HEK293 (cell line): ENCODE results near the gene CAPN7.

ENCODE experiments used
- CTCF ChIA-PET: fragments of 350-600 bp; formaldehyde crosslinking; extraction: SDS; loops from one replicate; lab custom pipeline; 2021; ENCODE audit warnings: antibody characterized with exemption; lab: Yijun Ruan, JAX
- POLR2A ChIA-PET: fragments of 300-600 bp; formaldehyde crosslinking; extraction: SDS; loops from one replicate; lab custom pipeline; 2020; ENCODE audit warnings: antibody characterized with exemption, inconsistent platforms; lab: Yijun Ruan, JAX
- H3K27ac ChIP-seq: fragments of 200-500 bp; sonication (Bioruptor generic); 2 replicates; pipeline ENCODE4 v1.5.1; 2014; ENCODE audit warnings: low read depth, low read length, control low read depth, inconsistent platforms; ENCODE audit errors: extremely low read depth
- H3K36me3 ChIP-seq, 2 experiments: fragments of 200-500 bp in 1 of 2; sonication (Bioruptor generic) in 1 of 2; 1 replicate in 1 of 2; 2 replicates in 1 of 2; pipeline ENCODE4 v1.5.1; 2014 to 2017; ENCODE audit warnings: inconsistent platforms in 2 of 2, low read length in 2 of 2; ENCODE audit not compliant: control insufficient read depth in 2 of 2, insufficient read depth in 1 of 2
- H3K4me1 ChIP-seq: fragments of 200-500 bp; sonication (Bioruptor generic); 2 replicates; pipeline ENCODE4 v1.5.1; 2014; ENCODE audit warnings: mild to moderate bottlenecking, low read length, inconsistent platforms; ENCODE audit not compliant: control insufficient read depth, insufficient read depth
- H3K4me3 ChIP-seq: 2 replicates; pipeline ENCODE4 v1.5.1; 2011; ENCODE audit warnings: low read depth, mild to moderate bottlenecking, control low read depth, low read length, moderate library complexity
- H3K9me3 ChIP-seq: fragments of 200-500 bp; sonication (Bioruptor generic); 2 replicates; pipeline ENCODE4 v1.5.1; 2014; ENCODE audit warnings: low read depth, low read length, inconsistent platforms; ENCODE audit not compliant: control insufficient read depth, insufficient read depth
- EGR2 ChIP-seq: fragments of 450-650 bp; formaldehyde crosslinking; IDR thresholded peaks from 2 replicates; pipeline ENCODE4 v1.5.1; 2016; ENCODE audit warnings: low read depth, missing biosample characterization, missing genetic modification characterization
- RBAK ChIP-seq: fragments of 450-650 bp; formaldehyde crosslinking; IDR thresholded peaks from 2 replicates; pipeline ENCODE4 v1.5.1; 2016; ENCODE audit warnings: missing biosample characterization, missing genetic modification characterization
- ZBTB17 ChIP-seq: fragments of 450-650 bp; formaldehyde crosslinking; IDR thresholded peaks from 2 replicates; pipeline ENCODE4 v1.5.1; 2016; ENCODE audit warnings: missing biosample characterization, missing genetic modification characterization
- ZBTB20 ChIP-seq: fragments of 450-650 bp; formaldehyde crosslinking; IDR thresholded peaks from 2 replicates; pipeline ENCODE4 v1.5.1; 2016; ENCODE audit warnings: missing biosample characterization, missing genetic modification characterization
- ZEB2 ChIP-seq: fragments of 450-650 bp; formaldehyde crosslinking; IDR thresholded peaks from 2 replicates; pipeline ENCODE4 v1.5.1; 2016; ENCODE audit warnings: missing biosample characterization, missing genetic modification characterization
- ZFHX2 ChIP-seq: fragments of 450-650 bp; formaldehyde crosslinking; conservative IDR thresholded peaks from 2 replicates; pipeline ENCODE4 v1.5.1; 2016; ENCODE audit warnings: missing biosample characterization, missing genetic modification characterization
- ZNF133 ChIP-seq: fragments of 450-650 bp; formaldehyde crosslinking; IDR thresholded peaks from 2 replicates; pipeline ENCODE4 v1.5.1; 2016; ENCODE audit warnings: missing biosample characterization, missing genetic modification characterization
- ZNF223 ChIP-seq: fragments of 450-650 bp; formaldehyde crosslinking; IDR thresholded peaks from 2 replicates; pipeline ENCODE4 v1.5.1; 2016; ENCODE audit warnings: missing biosample characterization, missing genetic modification characterization
- ZNF24 ChIP-seq: fragments of 450-650 bp; formaldehyde crosslinking; IDR thresholded peaks from 2 replicates; pipeline ENCODE4 v1.5.1; 2016; ENCODE audit warnings: missing biosample characterization, missing genetic modification characterization
- ZNF274 ChIP-seq, 2 experiments: fragments of 200-500 bp in 1 of 2; fragments of 450-650 bp in 1 of 2; sonication (Bioruptor generic) in 1 of 2; formaldehyde crosslinking in 1 of 2; IDR thresholded peaks; 2 replicates each; pipeline versions ENCODE4 v1.5.1 to v1.6.1; 2014 to 2016; ENCODE audit warnings: borderline replicate concordance in 1 of 2, inconsistent platforms in 1 of 2, low read length in 1 of 2, missing biosample characterization in 1 of 2, missing genetic modification characterization in 1 of 2
- ZNF292 ChIP-seq: fragments of 450-650 bp; formaldehyde crosslinking; IDR thresholded peaks from 2 replicates; pipeline ENCODE4 v1.5.1; 2016; ENCODE audit warnings: low read depth, missing biosample characterization, missing genetic modification characterization, borderline replicate concordance
- ZNF302 ChIP-seq: fragments of 450-650 bp; formaldehyde crosslinking; IDR thresholded peaks from 2 replicates; pipeline ENCODE4 v1.5.1; 2016; ENCODE audit warnings: missing biosample characterization, missing genetic modification characterization, low read depth
- ZNF37A ChIP-seq: fragments of 450-650 bp; IDR thresholded peaks from 2 replicates; pipeline ENCODE4 v1.5.1; 2018; ENCODE audit warnings: missing biosample characterization, missing genetic modification characterization
- ZNF394 ChIP-seq: fragments of 450-650 bp; formaldehyde crosslinking; IDR thresholded peaks from 2 replicates; pipeline ENCODE4 v1.5.1; 2016; ENCODE audit warnings: missing biosample characterization, missing genetic modification characterization, mild to moderate bottlenecking, moderate library complexity, borderline replicate concordance
- ZNF660 ChIP-seq: fragments of 450-650 bp; IDR thresholded peaks from 2 replicates; pipeline ENCODE4 v1.5.1; 2018; ENCODE audit warnings: missing biosample characterization, mild to moderate bottlenecking, missing genetic modification characterization
- ZNF768 ChIP-seq: fragments of 450-650 bp; formaldehyde crosslinking; IDR thresholded peaks from 2 replicates; pipeline ENCODE4 v1.5.1; 2018; ENCODE audit warnings: missing biosample characterization, mild to moderate bottlenecking, missing genetic modification characterization
- ZSCAN23 ChIP-seq: fragments of 450-650 bp; formaldehyde crosslinking; IDR thresholded peaks from 2 replicates; pipeline ENCODE4 v1.5.1; 2016; ENCODE audit warnings: missing biosample characterization, missing genetic modification characterization
- TF ChIP-seq, protein P1 (sequence below): fragments of 450-650 bp; formaldehyde crosslinking; IDR thresholded peaks from 2 replicates; pipeline ENCODE4 v1.5.1; 2016; ENCODE audit warnings: missing biosample characterization, missing genetic modification characterization
- TF ChIP-seq, protein P2 (sequence below): fragments of 450-650 bp; formaldehyde crosslinking; IDR thresholded peaks from 2 replicates; pipeline ENCODE4 v1.5.1; 2016; ENCODE audit warnings: missing biosample characterization, missing genetic modification characterization
- TF ChIP-seq, protein P3 (sequence below): fragments of 450-650 bp; formaldehyde crosslinking; IDR thresholded peaks from 2 replicates; pipeline ENCODE4 v1.5.1; 2017; ENCODE audit warnings: missing biosample characterization, missing genetic modification characterization
- TF ChIP-seq, protein P4 (sequence below): fragments of 450-650 bp; formaldehyde crosslinking; IDR thresholded peaks from 2 replicates; pipeline ENCODE4 v1.5.1; 2016; ENCODE audit warnings: missing biosample characterization, missing genetic modification characterization
- TF ChIP-seq, protein P5 (sequence below): fragments of 450-650 bp; formaldehyde crosslinking; IDR thresholded peaks from 2 replicates; pipeline ENCODE4 v1.5.1; 2016; ENCODE audit warnings: missing biosample characterization, missing genetic modification characterization

CAPN7 gene

DNA sequence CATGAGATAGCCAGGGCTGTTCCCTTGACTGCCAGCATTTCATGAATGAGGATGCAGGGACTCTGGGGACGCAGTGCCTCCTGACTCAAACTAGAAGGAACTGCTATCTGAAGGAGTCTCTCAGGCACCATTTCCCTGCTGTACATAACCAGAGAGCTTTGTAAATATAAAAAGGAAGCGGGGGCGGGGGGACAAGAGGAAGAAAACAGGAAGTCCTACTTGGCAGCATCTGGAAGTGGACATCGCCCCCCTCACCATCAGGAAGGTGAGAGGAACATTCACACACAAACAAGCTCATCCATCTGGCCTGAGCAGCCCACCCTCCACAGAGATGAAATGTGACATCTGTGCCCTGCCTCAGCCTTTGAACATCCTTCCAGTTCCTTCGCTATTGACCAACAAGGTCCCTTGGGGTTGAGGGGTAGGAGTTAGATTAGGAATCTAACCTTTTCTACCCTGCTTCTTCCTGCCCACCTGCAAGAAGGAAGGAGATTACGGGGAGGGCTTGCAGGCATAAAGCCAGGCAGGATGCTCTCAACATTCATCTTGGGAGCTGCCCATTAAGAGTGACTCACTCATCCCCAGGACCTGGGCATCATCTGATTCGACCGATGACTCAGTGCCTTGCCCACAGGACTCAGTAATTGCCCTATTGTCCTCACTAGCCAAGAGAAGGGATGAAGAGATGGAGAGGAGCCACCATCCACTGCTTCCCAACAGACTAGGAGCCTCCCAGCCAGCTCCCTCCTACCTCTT is 94.5 kb downstream of the CAPN7 start (continued):
- TF ChIP-seq ZBTB20 (tag by site-specific recombination) (0 out of 2 replicates have a peak, but pooled peaks have one; percentile 16), ZEB2 (tag by site-specific recombination) (peak; percentile 63; the same call in 1 of the 2 replicates), ZNF133 (tag by site-specific recombination) (no peak), RBAK (no peak), ZNF37A (tag by site-specific recombination) (no peak), ZBTB17 (peak; percentile 55), ZNF223 (tag by site-specific recombination) (no peak), ZNF768 (tag by site-specific recombination) (no peak), ZNF24 (tag by site-specific recombination) (peak; percentile 55; the same call in 1 of the 2 replicates), ZNF394 (0 out of 2 replicates have a peak, but pooled peaks have one; percentile 14), ZNF302 (tag by site-specific recombination) (no peak), ZNF292 (tag by site-specific recombination) (no peak), ZNF660 (tag by site-specific recombination) (peak; percentile 88)
- TF ChIP-seq, protein P1, sequence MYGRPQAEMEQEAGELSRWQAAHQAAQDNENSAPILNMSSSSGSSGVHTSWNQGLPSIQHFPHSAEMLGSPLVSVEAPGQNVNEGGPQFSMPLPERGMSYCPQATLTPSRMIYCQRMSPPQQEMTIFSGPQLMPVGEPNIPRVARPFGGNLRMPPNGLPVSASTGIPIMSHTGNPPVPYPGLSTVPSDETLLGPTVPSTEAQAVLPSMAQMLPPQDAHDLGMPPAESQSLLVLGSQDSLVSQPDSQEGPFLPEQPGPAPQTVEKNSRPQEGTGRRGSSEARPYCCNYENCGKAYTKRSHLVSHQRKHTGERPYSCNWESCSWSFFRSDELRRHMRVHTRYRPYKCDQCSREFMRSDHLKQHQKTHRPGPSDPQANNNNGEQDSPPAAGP (tag by site-specific recombination), result peak; percentile 75
- TF ChIP-seq, protein P2, sequence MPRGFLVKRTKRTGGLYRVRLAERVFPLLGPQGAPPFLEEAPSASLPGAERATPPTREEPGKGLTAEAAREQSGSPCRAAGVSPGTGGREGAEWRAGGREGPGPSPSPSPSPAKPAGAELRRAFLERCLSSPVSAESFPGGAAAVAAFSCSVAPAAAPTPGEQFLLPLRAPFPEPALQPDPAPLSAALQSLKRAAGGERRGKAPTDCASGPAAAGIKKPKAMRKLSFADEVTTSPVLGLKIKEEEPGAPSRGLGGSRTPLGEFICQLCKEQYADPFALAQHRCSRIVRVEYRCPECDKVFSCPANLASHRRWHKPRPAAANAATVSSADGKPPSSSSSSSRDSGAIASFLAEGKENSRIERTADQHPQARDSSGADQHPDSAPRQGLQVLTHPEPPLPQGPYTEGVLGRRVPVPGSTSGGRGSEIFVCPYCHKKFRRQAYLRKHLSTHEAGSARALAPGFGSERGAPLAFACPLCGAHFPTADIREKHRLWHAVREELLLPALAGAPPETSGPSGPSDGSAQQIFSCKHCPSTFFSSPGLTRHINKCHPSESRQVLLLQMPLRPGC (tag by site-specific recombination), result peak; percentile 53; the same call in 1 of the 2 replicates
- TF ChIP-seq, protein P3, sequence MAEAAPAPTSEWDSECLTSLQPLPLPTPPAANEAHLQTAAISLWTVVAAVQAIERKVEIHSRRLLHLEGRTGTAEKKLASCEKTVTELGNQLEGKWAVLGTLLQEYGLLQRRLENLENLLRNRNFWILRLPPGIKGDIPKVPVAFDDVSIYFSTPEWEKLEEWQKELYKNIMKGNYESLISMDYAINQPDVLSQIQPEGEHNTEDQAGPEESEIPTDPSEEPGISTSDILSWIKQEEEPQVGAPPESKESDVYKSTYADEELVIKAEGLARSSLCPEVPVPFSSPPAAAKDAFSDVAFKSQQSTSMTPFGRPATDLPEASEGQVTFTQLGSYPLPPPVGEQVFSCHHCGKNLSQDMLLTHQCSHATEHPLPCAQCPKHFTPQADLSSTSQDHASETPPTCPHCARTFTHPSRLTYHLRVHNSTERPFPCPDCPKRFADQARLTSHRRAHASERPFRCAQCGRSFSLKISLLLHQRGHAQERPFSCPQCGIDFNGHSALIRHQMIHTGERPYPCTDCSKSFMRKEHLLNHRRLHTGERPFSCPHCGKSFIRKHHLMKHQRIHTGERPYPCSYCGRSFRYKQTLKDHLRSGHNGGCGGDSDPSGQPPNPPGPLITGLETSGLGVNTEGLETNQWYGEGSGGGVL (tag by site-specific recombination), result peak; percentile 31; the same call in 1 of the 2 replicates
- TF ChIP-seq, protein P4, sequence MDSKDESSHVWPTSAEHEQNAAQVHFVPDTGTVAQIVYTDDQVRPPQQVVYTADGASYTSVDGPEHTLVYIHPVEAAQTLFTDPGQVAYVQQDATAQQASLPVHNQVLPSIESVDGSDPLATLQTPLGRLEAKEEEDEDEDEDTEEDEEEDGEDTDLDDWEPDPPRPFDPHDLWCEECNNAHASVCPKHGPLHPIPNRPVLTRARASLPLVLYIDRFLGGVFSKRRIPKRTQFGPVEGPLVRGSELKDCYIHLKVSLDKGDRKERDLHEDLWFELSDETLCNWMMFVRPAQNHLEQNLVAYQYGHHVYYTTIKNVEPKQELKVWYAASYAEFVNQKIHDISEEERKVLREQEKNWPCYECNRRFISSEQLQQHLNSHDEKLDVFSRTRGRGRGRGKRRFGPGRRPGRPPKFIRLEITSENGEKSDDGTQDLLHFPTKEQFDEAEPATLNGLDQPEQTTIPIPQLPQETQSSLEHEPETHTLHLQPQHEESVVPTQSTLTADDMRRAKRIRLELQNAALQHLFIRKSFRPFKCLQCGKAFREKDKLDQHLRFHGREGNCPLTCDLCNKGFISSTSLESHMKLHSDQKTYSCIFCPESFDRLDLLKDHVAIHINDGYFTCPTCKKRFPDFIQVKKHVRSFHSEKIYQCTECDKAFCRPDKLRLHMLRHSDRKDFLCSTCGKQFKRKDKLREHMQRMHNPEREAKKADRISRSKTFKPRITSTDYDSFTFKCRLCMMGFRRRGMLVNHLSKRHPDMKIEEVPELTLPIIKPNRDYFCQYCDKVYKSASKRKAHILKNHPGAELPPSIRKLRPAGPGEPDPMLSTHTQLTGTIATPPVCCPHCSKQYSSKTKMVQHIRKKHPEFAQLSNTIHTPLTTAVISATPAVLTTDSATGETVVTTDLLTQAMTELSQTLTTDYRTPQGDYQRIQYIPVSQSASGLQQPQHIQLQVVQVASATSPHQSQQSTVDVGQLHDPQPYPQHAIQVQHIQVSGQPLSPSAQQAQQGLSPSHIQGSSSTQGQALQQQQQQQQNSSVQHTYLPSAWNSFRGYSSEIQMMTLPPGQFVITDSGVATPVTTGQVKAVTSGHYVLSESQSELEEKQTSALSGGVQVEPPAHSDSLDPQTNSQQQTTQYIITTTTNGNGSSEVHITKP, result peak; percentile 46; the same call in 1 of the 2 replicates

DNA sequence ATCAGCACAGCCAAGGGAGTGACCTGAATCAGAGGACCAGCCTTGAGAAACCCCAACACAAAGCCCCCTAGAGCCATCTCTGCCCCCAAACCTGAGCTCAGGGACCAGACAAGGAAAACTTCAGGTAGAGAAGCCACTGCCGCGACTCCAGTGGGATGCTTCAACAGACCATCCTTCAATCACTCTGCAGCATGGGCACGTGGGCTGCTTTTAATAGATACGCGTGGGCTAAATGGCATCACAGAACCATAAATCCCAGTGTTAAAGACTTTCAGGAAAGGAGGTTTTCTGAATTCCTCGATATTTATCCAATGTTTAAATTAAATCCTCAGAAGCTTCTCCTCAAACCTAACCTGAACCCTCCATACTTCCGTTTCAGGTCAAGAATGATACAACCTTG is 95.7 kb downstream of the CAPN7 start:
- Histone ChIP-seq H3K4me3 (no peak overlapping the region), H3K4me1 (no peaks in the 10 kb centered on the region), H3K9me3 (no peaks in the 10 kb centered on the region), H3K27ac (no peak overlapping the region), H3K36me3 (peaks cover 0 to 20% of the 10 kb centered on the region in 2 experiments; a peak in 1 of 3 replicates)
- CTCF ChIA-PET, result interaction anchor here (0.8 to 1.4 kb wide), 2 partner anchors 28 to 180 kb away, joined by 3 read pairs; no protein-coding TSS in a partner anchor
- peak; percentile 44; the same call in 1 of the 2 replicates for TF ChIP-seq EGR2 (tag by site-specific recombination)
- peak; percentile 59 for TF ChIP-seq ZFHX2 (tag by site-specific recombination)
- TF ChIP-seq, protein P5, sequence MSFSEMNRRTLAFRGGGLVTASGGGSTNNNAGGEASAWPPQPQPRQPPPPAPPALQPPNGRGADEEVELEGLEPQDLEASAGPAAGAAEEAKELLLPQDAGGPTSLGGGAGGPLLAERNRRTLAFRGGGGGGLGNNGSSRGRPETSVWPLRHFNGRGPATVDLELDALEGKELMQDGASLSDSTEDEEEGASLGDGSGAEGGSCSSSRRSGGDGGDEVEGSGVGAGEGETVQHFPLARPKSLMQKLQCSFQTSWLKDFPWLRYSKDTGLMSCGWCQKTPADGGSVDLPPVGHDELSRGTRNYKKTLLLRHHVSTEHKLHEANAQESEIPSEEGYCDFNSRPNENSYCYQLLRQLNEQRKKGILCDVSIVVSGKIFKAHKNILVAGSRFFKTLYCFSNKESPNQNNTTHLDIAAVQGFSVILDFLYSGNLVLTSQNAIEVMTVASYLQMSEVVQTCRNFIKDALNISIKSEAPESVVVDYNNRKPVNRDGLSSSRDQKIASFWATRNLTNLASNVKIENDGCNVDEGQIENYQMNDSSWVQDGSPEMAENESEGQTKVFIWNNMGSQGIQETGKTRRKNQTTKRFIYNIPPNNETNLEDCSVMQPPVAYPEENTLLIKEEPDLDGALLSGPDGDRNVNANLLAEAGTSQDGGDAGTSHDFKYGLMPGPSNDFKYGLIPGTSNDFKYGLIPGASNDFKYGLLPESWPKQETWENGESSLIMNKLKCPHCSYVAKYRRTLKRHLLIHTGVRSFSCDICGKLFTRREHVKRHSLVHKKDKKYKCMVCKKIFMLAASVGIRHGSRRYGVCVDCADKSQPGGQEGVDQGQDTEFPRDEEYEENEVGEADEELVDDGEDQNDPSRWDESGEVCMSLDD (tag by site-specific recombination), result no peak
- no peak for TF ChIP-seq ZNF274 (IDR thresholded peaks at IDR 0.05; ENCODE audit: low read length)
- TF ChIP-seq ZNF274 (tag by site-specific recombination; IDR thresholded peaks at IDR 0.05; ENCODE audit: borderline replicate concordance), result no peak
- TF ChIP-seq ZSCAN23 (tag by site-specific recombination), result no peak
- POLR2A ChIA-PET, result no interaction called here
